HepG2 (cell line): ENCODE data around the gene CYBC1. TPM values are rescaled to one million over a fixed set of nuclear protein-coding genes. Genes with fewer than 3 reads are reported as not detected.

Experiments used
- HMG20B ChIP-seq: conservative IDR thresholded peaks from 2 replicates; pipeline ENCODE4 v1.6.1; 2016; ENCODE audit warnings: missing genetic modification reagents, missing compliant biosample characterization
- MED8 ChIP-seq: sonication (generic); formaldehyde crosslinking; IDR thresholded peaks from 2 replicates; pipeline ENCODE4 v1.8.1; 2023; ENCODE audit warnings: mild to moderate bottlenecking, missing genetic modification reagents; ENCODE audit not compliant: insufficient replicate concordance
- PATZ1 ChIP-seq: sonication (generic); formaldehyde crosslinking; IDR thresholded peaks from 2 replicates; pipeline ENCODE4 v1.4.0; 2020; ENCODE audit warnings: missing genetic modification reagents
- PBX2 ChIP-seq: IDR thresholded peaks from 2 replicates; pipeline ENCODE4 v1.6.1; 2016; ENCODE audit warnings: control low read depth
- PCBP1 ChIP-seq: fragments of 200-400 bp; formaldehyde crosslinking; IDR thresholded peaks from 2 replicates; pipeline ENCODE4 v1.6.1; 2017; ENCODE audit warnings: mild to moderate bottlenecking, low read depth, low read length, borderline replicate concordance
- REST ChIP-seq, 2 experiments: IDR thresholded peaks; 2 replicates each; pipeline ENCODE4 v1.6.1; 2011 to 2012; ENCODE audit warnings: low read length in 2 of 2, borderline replicate concordance in 1 of 2, low read depth in 1 of 2, mild to moderate bottlenecking in 1 of 2, moderate library complexity in 1 of 2
- TBX2 ChIP-seq: sonication (generic); formaldehyde crosslinking; IDR thresholded peaks from 2 replicates; pipeline ENCODE4 v1.5.0; 2020; ENCODE audit warnings: missing genetic modification reagents, mild to moderate bottlenecking, borderline replicate concordance
- TFDP1 ChIP-seq: IDR thresholded peaks from 2 replicates; pipeline ENCODE4 v1.6.1; 2016; ENCODE audit warnings: missing compliant biosample characterization, missing genetic modification reagents, borderline replicate concordance
- ZBTB42 ChIP-seq: sonication (generic); formaldehyde crosslinking; IDR thresholded peaks from 2 replicates; pipeline ENCODE4 v1.5.0; 2020; ENCODE audit warnings: mild to moderate bottlenecking, missing genetic modification reagents
- ZEB1 ChIP-seq: IDR thresholded peaks from 2 replicates; pipeline ENCODE4 v1.6.1; 2012; ENCODE audit warnings: mild to moderate bottlenecking, low read depth, inconsistent platforms; ENCODE audit not compliant: insufficient replicate concordance
- ZNF10 ChIP-seq: sonication (generic); formaldehyde crosslinking; IDR thresholded peaks from 2 replicates; pipeline ENCODE4 v1.4.0; 2020; ENCODE audit warnings: mild to moderate bottlenecking, low read depth, missing genetic modification reagents, borderline replicate concordance
- ZNF12 ChIP-seq: sonication (generic); formaldehyde crosslinking; IDR thresholded peaks from 2 replicates; pipeline ENCODE4 v1.5.0; 2020; ENCODE audit warnings: missing genetic modification reagents
- ZNF574 ChIP-seq: sonication (generic); formaldehyde crosslinking; IDR thresholded peaks from 2 replicates; pipeline ENCODE4 v1.4.0; 2020; ENCODE audit warnings: missing genetic modification reagents
- ZNF740 ChIP-seq: sonication (generic); formaldehyde crosslinking; IDR thresholded peaks from 2 replicates; pipeline ENCODE4 v1.4.0; 2020; ENCODE audit warnings: missing genetic modification reagents
- ZSCAN25 ChIP-seq: sonication (generic); formaldehyde crosslinking; IDR thresholded peaks from 2 replicates; pipeline ENCODE4 v1.8.0; 2022; ENCODE audit warnings: mild to moderate bottlenecking, missing genetic modification reagents
- polyA plus RNA-seq, 8 experiments: library from polyadenylated mRNA; depleted of rRNA in 3 of 8; stranded (reverse) in 7 of 8; unstranded in 1 of 8; fragments of >200 nt; fragmentation: Illumina TruSeq in 4 of 8; extraction: Trizol in 4 of 8; gene quantifications; 2 replicates each; pipeline versions ENCODE4 v1.2.1 to v1.2.3, GENCODE V29; 2011 to 2016; ENCODE audit warnings: low read depth in 4 of 8, missing spikeins in 1 of 8, mixed read lengths in 1 of 8; ENCODE audit not compliant: insufficient read depth in 1 of 8
- total RNA-seq, 5 experiments: library from RNA; depleted of rRNA; stranded (reverse); fragments of >200 nt; fragmentation: Illumina TruSeq; extraction: Trizol; gene quantifications; 2 replicates each; pipeline ENCODE4 v1.2.3, GENCODE V29; 2016; ENCODE audit warnings: low read depth in 1 of 5

The CYBC1 gene
- total and polyA plus RNA-seq, 2 of the 13 experiments (the other 11 are each of a cell fraction or from before 2014, with no cell fraction given): 43.4 to 44.1 TPM

GRCh38 chr17:82458179-82458884 is 7.8 kb upstream of the CYBC1 start, which contains the start of gene NARF (continued):
- TF ChIP-seq PATZ1 (CRISPR knock-in tag) (peak; percentile 93), ZNF574 (CRISPR knock-in tag) (peak; percentile 85; the same call in 1 of the 2 replicates), ZBTB42 (peak; percentile 95), TBX2 (peak; percentile 92), ZEB1 (no peak), ZSCAN25 (no peak), REST (IDR thresholded peaks at IDR 0.05; ENCODE audit: borderline replicate concordance in 1 of 2, low read depth in 1 of 2, low read length in 2 of 2) (peak in 1 of 2 experiments; percentile 72; a peak in 1 of 4 replicates), TFDP1 (CRISPR knock-in tag) (peak; percentile 29), MED8 (peak; percentile 97), PCBP1 (0 out of 2 replicates have a peak, but pooled peaks have one; percentile 78), HMG20B (CRISPR knock-in tag) (no peak), ZNF12 (CRISPR knock-in tag) (peak; percentile 65; the same call in 1 of the 2 replicates), PBX2 (CRISPR knock-in tag) (no peak), ZNF10 (CRISPR knock-in tag) (no peak), ZNF740 (CRISPR knock-in tag) (no peak; the same call in none of the 2 replicates)
